Suppressor macrophage treated with lipopolysaccharide for 1 hour (primary cell): ENCODE measurements around the gene ZNF550.
A peak's percentile ranks its signal among the peaks of the same experiment; 100 is the strongest.
"Not testable (repeated sequence)": the region's sequence is repeated elsewhere in the genome, so short reads cannot be mapped to it uniquely, and the experiment has no call there.

Source experiments
- DNase-seq, 3 donors: peaks; one replicate each; pipeline ENCODE4 v3.0.0-alpha.2; 2020 to 2022

Gene ZNF550

DNA sequence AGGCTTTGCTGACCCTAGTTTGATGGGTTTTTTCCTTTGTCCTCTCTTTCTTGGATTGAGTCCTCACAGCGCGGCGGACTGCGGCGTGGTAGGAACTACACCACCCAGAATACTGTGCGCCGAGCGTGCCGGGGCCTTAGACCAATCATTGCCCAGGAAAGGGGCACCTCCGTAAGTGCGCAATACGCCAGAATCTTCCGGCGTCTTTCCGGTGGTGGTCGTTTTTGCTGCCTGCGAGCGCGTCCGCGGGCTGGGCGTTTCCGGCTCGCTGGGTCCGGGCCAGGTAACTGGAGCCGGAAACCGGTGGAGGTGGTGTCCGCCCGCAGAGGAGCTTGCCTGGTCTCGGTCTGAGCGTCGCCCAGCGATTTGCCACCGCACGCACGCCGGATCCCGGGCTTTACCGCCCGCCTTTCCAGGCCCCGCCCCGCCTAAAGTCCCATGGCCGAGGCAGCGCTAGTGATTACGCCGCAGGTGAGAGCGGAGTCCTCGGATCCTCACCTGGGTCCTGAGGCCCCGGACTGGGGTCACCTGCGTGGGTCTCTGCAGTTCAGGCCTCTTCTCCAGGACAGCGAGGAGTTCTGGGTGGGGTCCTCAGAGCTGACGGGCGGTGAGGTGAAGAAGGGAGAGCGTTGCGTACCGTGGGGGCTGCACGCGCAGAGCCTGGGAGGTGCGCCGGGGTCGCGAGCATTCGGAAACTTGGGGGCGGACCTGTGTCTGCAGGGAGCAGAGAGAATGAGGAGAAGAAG, 32.4 kb downstream of the ZNF550 start, which contains the start of gene ZNF549:
TSS of gene ZNF549 (plus strand) at position 221 of the 746 bp plus-strand sequence. CDS start at position 439, 218 bp downstream.
- DNase-seq = peak; percentile 85 to 90 (median 89)

DNA sequence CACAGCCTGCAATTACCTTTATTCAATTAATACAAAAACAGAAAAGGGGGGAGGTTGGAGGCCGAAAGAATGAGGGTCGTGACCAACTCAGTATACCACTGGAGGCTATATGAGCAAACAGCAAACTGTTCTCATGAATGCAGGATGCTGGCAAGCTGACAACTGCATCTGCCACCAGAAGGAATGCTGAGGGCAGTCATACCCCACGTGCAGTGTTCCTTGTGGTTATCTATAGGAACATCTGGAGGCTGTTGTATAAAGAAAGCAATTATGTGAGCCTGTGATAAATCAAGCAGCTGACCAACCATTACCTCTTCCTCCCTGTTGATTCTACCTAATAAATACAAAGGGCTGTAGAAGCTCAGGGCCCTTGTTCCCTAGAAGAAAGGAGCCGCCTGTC, 41.6 kb downstream of the ZNF550 start:
- DNase-seq = not testable (repeated sequence)

DNA sequence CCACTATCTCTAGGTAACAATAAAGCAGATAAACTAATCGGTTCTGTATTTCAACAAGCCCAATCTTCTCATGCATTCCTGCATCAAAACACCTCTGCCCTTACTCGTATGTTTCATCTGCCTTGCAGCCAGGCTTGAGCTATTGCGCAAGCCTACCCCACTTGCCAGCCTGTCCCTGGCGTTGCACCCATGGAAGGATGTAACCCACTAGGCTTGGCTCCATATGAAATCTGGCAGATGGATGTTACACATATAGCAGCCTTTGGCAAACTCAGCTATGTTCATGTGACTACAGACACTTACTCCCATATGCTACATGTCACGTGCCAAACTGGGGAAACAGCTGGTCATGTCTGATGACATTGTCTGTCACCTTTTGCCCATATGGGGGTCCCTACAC, 44.4 kb downstream of the ZNF550 start:
- DNase-seq = no peak

DNA sequence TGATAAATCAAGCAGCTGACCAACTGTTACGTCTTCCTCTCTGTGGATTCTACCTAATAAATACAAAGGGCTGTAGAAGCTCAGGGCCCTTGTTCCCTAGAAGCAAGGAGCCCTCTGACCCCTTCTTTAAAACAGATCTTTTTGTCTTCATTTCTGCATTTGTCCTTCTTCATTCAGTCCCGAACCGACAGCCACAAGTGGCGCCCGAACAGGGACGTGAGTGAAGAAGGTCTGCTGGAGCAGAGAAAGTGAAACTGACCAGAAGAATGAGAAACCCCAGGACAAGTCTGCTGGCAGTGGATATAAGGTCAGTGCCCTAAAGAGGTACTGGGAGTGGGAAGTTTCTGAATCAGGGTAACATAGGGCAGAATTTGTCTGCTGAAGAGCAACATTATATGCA, 46.8 kb downstream of the ZNF550 start:
- DNase-seq = peak in 1 of 3 donors; percentile 29

DNA sequence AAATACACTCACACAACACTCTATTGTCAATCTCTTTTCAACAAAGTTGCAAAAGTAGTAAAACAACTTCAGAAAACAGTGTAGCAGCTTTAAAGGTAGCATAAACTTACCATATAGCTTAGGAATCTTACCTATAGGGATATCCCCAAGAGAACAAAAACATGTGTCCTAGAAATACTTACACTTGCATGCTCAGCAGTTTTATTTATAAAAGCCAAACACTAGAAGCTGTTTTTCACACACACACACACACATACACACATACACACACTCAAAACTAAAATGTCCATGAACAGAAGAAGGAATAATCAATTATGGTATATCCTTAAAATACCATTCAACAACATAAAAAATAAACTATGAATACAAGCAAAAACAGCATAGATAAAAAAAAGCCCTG, 48.2 kb downstream of the ZNF550 start:
- no peak for DNase-seq

DNA sequence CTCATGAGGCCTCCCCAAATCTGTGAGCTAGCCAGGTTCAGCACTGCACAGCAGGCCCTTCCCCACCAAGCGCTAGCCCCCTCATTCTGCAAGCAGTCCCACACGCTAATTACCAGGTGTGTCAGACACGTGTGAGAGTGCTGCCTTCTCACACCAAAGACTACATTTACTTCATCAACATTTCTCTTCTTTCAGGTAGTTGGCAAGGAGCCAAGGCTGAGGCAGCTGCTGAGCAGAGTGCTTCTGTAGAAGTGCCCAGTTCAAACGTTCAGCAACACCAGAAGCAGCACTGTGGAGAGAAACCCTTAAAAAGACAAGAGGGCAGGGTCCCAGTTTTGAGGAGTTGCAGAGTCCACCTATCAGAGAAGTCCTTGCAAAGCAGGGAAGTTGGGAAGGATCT, 53.5 kb downstream of the ZNF550 start:
- no peak for DNase-seq

DNA sequence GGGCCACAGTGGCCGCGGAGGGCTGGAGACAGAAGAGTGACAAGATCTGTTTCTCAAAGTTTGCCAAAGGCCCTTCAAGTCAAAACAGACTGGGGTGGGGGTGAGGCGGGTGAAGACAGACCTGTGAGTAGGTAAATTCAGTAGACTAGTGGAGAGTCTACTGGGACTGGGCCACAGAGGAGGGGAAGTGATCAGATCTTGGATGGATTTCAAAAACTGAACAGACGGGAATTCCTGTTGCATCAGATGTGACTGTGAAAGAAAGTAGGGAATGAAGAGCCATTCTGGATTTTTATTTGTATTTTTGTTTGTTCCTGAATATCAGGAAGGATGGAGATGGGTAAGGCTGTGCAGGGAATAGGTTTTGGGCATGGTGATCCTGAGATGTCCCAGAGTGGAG, 59.3 kb downstream of the ZNF550 start:
- peak in 2 of 3 donors; percentile 3 to 7 for DNase-seq

DNA sequence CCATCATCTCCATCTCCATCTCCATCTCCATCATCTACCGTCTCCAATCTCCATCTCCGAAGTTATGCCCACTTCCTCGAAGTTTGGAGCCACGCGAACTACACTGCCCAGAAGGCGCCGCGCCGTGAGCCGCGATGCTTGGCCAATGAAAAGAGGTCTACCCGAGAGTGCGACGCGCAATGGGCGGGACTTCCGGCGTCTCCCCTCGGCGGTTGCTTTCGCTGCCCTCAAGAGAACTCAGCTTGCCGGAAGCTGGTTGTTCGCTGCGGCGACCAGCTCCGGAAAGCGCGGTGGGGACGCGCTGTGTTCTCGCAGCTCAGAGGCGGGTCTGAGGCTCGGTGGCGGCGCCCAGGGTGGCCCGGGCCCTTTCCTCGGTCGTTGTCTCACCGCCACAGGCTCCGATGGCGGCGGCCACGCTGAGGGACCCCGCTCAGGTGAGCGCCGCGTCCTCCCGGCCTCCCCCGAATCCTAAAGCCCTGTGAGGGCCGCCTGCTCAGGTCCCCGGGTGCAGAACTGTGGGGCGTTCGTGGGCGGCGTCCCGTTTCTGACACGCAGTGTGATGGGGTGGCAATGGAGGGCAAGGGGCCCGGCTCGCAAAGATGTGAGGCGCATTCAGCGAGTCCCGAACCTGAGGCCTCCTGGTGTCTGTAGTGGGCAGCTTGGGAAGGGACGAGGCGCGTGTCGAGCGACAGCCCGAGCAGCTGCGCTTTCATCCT, 59.8 kb downstream of the ZNF550 start, which contains the start of gene ZNF773:
TSS of gene ZNF773 (plus strand) at position 259 of the 716 bp plus-strand sequence. CDS start at position 402, 143 bp downstream.
- DNase-seq = peak; percentile 96 to 98 (median 98)

DNA sequence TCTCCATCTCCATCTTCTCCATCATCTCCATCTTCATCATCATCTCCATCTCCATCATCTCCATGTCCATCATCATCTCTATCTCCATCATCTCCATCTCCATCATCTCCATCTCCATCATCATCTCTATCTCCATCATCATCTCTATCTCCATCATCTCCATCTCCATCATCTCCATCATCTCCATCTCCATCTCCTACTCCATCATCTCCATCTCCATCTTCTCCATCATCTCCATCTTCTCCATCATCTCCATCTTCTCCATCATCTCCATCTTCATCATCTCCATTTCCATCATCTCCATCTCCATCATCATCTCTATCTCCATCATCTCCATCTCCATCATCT, 60.4 kb downstream of the ZNF550 start:
- not testable (repeated sequence) for DNase-seq

DNA sequence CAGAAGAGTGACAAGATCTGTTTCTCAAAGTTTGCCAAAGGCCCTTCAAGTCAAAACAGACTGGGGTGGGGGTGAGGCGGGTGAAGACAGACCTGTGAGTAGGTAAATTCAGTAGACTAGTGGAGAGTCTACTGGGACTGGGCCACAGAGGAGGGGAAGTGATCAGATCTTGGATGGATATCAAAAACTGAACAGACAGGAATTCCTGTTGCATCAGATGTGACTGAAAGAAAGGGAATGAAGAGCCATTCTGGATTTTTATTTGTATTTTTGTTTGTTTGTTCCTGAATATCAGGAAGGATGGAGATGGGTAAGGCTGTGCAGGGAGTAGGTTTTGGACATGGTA, 71.4 kb downstream of the ZNF550 start:
- DNase-seq = not testable (repeated sequence)

DNA sequence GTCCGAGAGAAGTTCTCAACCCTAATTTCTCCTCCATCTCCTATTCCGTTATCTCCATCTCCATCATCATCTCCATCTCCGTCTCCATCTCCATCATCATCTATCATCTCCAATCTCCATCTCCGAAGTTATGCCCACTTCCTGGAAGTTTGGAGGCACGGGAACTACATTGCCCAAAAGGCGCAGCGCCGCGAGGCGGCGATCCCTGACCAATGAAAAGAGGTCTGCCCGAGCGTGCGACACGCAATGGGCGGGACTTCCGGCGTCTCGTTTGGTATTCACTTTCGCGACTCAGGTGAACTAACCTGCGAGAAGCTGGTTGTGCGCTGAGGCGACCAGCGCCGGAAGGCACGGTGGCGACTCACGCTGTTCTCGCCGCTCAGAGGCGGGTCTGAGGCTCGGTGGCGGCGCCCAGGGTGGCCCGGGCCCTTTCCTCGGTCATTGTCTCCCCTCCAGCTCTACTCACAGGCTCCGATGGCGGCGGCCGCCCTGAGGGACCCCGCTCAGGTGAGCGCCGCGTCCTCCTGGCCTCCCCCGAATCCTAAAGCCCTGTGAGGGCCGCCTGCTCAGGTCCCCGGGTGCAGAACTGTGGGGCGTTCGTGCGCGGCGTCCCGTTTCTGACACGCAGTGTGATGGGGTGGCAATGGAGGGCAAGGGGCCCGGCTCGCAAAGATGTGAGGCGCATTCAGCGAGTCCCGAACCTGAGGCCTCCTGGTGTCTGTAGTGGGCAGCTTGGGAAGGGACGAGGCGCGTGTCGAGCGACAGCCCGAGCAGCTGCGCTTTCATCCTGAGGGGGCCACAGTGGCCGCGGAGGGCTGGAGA, 72.0 kb downstream of the ZNF550 start, which contains the start of gene ZNF419:
TSS of gene ZNF419 (plus strand) at position 274 of the 822 bp plus-strand sequence. CDS start at position 475, 201 bp downstream.
- peak; percentile 84 to 94 (median 91) for DNase-seq
